ENCODE data around the gene PCED1B. TPM values are rescaled to one million over a fixed set of nuclear protein-coding genes. Genes with fewer than 3 reads are reported as not detected.

The PCED1B gene
- total RNA-seq, 2 donors from 2014 or later, result 2.3 to 14.2 TPM

GRCh38 chr12:47120736-47121135, 41.3 kb downstream of the PCED1B start:
- H3K36me3 ChIP-seq (replicated peaks in 1 of 2; ENCODE audit: insufficient read depth in 1 of 2, low read depth in 2 of 2), result no peaks in the 10 kb centered on the region
- 91% methylated on average over 3 of the region's 3 CpGs for WGBS, 2 donors
- no peak overlapping the region for H3K27ac ChIP-seq
- no peak overlapping the region for H3K4me3 ChIP-seq
- no peak for DNase-seq
- no peak for ATAC-seq
- TF ChIP-seq CTCF (IDR thresholded peaks at IDR 0.05) (no peak), POLR2A (IDR thresholded peaks at IDR 0.05) (no peak)
- no peaks in the 10 kb centered on the region for H3K4me1 ChIP-seq
- H3K27me3 ChIP-seq, result no peaks in the 10 kb centered on the region
- intact Hi-C loops (cut with DNase I), result no loop called here
- no peaks in the 10 kb centered on the region for H3K9me3 ChIP-seq

GRCh38 chr12:47121146-47121545, 41.7 kb downstream of the PCED1B start:
- intact Hi-C loops (cut with DNase I), result no loop called here
- H3K36me3 ChIP-seq (replicated peaks in 1 of 2; ENCODE audit: insufficient read depth in 1 of 2, low read depth in 2 of 2), result no peaks in the 10 kb centered on the region
- DNase-seq (no peak), ATAC-seq (no peak)
- no peaks in the 10 kb centered on the region for H3K9me3 ChIP-seq
- H3K4me3 ChIP-seq, result no peak overlapping the region
- no peaks in the 10 kb centered on the region for H3K27me3 ChIP-seq
- TF ChIP-seq POLR2A (IDR thresholded peaks at IDR 0.05), result no peak
- no peak for TF ChIP-seq CTCF (IDR thresholded peaks at IDR 0.05)
- no peak overlapping the region for H3K27ac ChIP-seq
- H3K4me1 ChIP-seq, result no peaks in the 10 kb centered on the region
- 91 to 93% methylated on average over 5 of the region's 5 CpGs for WGBS, 2 donors

GRCh38 chr12:47122602-47123001, 43.2 kb downstream of the PCED1B start:
- WGBS, 2 donors, result 100% methylated on average over 1 of the region's 1 CpG
- TF ChIP-seq CTCF (IDR thresholded peaks at IDR 0.05) (no peak), POLR2A (IDR thresholded peaks at IDR 0.05) (no peak)
- H3K27ac ChIP-seq, result no peak overlapping the region
- ATAC-seq (no peak), DNase-seq (no peak)
- no peak overlapping the region for H3K4me3 ChIP-seq
- H3K4me1 ChIP-seq, result no peaks in the 10 kb centered on the region
- H3K9me3 ChIP-seq, result no peaks in the 10 kb centered on the region
- no peaks in the 10 kb centered on the region for H3K36me3 ChIP-seq (replicated peaks in 1 of 2; ENCODE audit: insufficient read depth in 1 of 2, low read depth in 2 of 2)
- intact Hi-C loops (cut with DNase I), result no loop called here
- H3K27me3 ChIP-seq, result no peaks in the 10 kb centered on the region

- intact Hi-C loops (cut with DNase I), result no loop called here
- Histone ChIP-seq H3K27ac (no peak overlapping the region), H3K4me1 (no peaks in the 10 kb centered on the region), H3K9me3 (no peaks in the 10 kb centered on the region), H3K4me3 (no peak overlapping the region), H3K36me3 (replicated peaks in 1 of 2; ENCODE audit: insufficient read depth in 1 of 2, low read depth in 2 of 2) (no peaks in the 10 kb centered on the region), H3K27me3 (no peaks in the 10 kb centered on the region)
- no peak for ATAC-seq
- no peak for DNase-seq
- TF ChIP-seq POLR2A (IDR thresholded peaks at IDR 0.05) (no peak), CTCF (IDR thresholded peaks at IDR 0.05) (no peak)
- WGBS, 2 donors, result 42 to 67% methylated on average over 1 of the region's 1 CpG
Observed at GRCh38 chr12:47123730-47124129, 44.3 kb downstream of the PCED1B start.

GRCh38 chr12:47124451-47124850, 45.0 kb downstream of the PCED1B start:
- Histone ChIP-seq H3K4me3 (no peak overlapping the region), H3K4me1 (no peaks in the 10 kb centered on the region), H3K9me3 (no peaks in the 10 kb centered on the region), H3K27me3 (no peaks in the 10 kb centered on the region), H3K27ac (no peak overlapping the region), H3K36me3 (replicated peaks in 1 of 2; ENCODE audit: insufficient read depth in 1 of 2, low read depth in 2 of 2) (no peaks in the 10 kb centered on the region)
- no peak for DNase-seq
- intact Hi-C loops (cut with DNase I), result no loop called here
- 35 to 43% methylated on average over 1 of the region's 1 CpG for whole genome bisulfite sequencing, 2 donors
- TF ChIP-seq POLR2A (IDR thresholded peaks at IDR 0.05) (no peak), CTCF (IDR thresholded peaks at IDR 0.05) (no peak)
- no peak for ATAC-seq
